Activated CD4-positive, CD25-positive, alpha-beta regulatory T cell treated with anti-CD3 and anti-CD28 coated beads, Interleukin-2, amount 50 U/mL, for 16 hours (primary cell): ENCODE data around the gene VWA5B2.

ENCODE experiments used
- DNase-seq: peaks from one replicate; pipeline ENCODE4 v3.0.0-alpha.2; 2020; ENCODE audit warnings: low read depth, low spot score

The VWA5B2 gene

GRCh38 chr3:184223946-184224345 is 5.4 kb upstream of the VWA5B2 start:
- no peak for DNase-seq

- no peak for DNase-seq
These were observed 1.9 kb upstream of the VWA5B2 start for GRCh38 chr3:184227481-184227935.

- no peak for DNase-seq
These were observed 828 bp upstream of the VWA5B2 start for GRCh38 chr3:184228376-184229137.

- DNase-seq: no peak
These were observed 757 bp downstream of the VWA5B2 start for GRCh38 chr3:184230081-184230602.

- no peak for DNase-seq
These were observed 1.5 kb downstream of the VWA5B2 start for GRCh38 chr3:184230603-184231528.

GRCh38 chr3:184231671-184232070 is 2.3 kb downstream of the VWA5B2 start:
- no peak for DNase-seq

GRCh38 chr3:184233127-184233843 is 3.9 kb downstream of the VWA5B2 start:
- DNase-seq: no peak

- no peak for DNase-seq
These were observed 4.8 kb downstream of the VWA5B2 start for GRCh38 chr3:184234224-184234623.

- no peak for DNase-seq
These were observed 5.4 kb downstream of the VWA5B2 start for GRCh38 chr3:184234671-184235380.

GRCh38 chr3:184235381-184236032 is 6.1 kb downstream of the VWA5B2 start:
- no peak for DNase-seq

- no peak for DNase-seq
These were observed 6.6 kb downstream of the VWA5B2 start for GRCh38 chr3:184236033-184236410.

GRCh38 chr3:184236636-184237035 is 7.3 kb downstream of the VWA5B2 start:
- no peak for DNase-seq

- no peak for DNase-seq
These were observed 7.8 kb downstream of the VWA5B2 start for GRCh38 chr3:184237211-184237610.

GRCh38 chr3:184237807-184238206 is 8.4 kb downstream of the VWA5B2 start:
- DNase-seq: no peak

GRCh38 chr3:184238246-184238818 is 8.9 kb downstream of the VWA5B2 start:
- DNase-seq: no peak

GRCh38 chr3:184239221-184239620 is 9.8 kb downstream of the VWA5B2 start:
- DNase-seq: no peak

GRCh38 chr3:184239708-184240107 is 10.3 kb downstream of the VWA5B2 start:
- DNase-seq: no peak

- no peak for DNase-seq
These were observed 11.2 kb downstream of the VWA5B2 start for GRCh38 chr3:184240384-184241140.

GRCh38 chr3:184241141-184241446 is 11.7 kb downstream of the VWA5B2 start:
- no peak for DNase-seq
